NCI-H1694 (cell line): Measurements from ENCODE around the gene COL8A2.

Experiments used
- DNase-seq: peaks from one replicate; lab custom pipeline; 2025; lab: John Stamatoyannopoulos, UW

The COL8A2 gene

GRCh38 chr1:36111151-36111550 lies 13.9 kb downstream of the COL8A2 start:
- DNase-seq = no peak

- DNase-seq = no peak
These were observed 15.9 kb downstream of the COL8A2 start for GRCh38 chr1:36109041-36109679.

- DNase-seq = no peak
These were observed 16.7 kb downstream of the COL8A2 start for GRCh38 chr1:36108314-36108713.

GRCh38 chr1:36107394-36107793 lies 17.6 kb downstream of the COL8A2 start:
- DNase-seq = no peak

GRCh38 chr1:36106269-36106668 lies 18.8 kb downstream of the COL8A2 start:
- DNase-seq = no peak

- DNase-seq = no peak
These were observed 23.5 kb downstream of the COL8A2 start for GRCh38 chr1:36101546-36101945.

GRCh38 chr1:36100376-36100775 lies 24.6 kb downstream of the COL8A2 start:
- DNase-seq = no peak

GRCh38 chr1:36099681-36100341 lies 25.2 kb downstream of the COL8A2 start:
- peak; percentile 76 for DNase-seq

GRCh38 chr1:36098650-36099365 lies 26.2 kb downstream of the COL8A2 start:
- DNase-seq = no peak

GRCh38 chr1:36097693-36098585 lies 27.1 kb downstream of the COL8A2 start:
- no peak for DNase-seq

- DNase-seq = no peak
These were observed 28.3 kb downstream of the COL8A2 start for GRCh38 chr1:36096500-36097432.

- no peak for DNase-seq
These were observed 29.1 kb downstream of the COL8A2 start for GRCh38 chr1:36095760-36096405.

- DNase-seq = no peak
These were observed 30.4 kb downstream of the COL8A2 start for GRCh38 chr1:36094621-36095061.

GRCh38 chr1:36093929-36094328 lies 31.1 kb downstream of the COL8A2 start:
- peak; percentile 45 for DNase-seq

- peak; percentile 19 for DNase-seq
These were observed 31.8 kb downstream of the COL8A2 start for GRCh38 chr1:36093226-36093625.

- DNase-seq = no peak
These were observed 32.2 kb downstream of the COL8A2 start for GRCh38 chr1:36092798-36093185.

- DNase-seq = no peak
These were observed 32.7 kb downstream of the COL8A2 start for GRCh38 chr1:36092166-36092797.

GRCh38 chr1:36091698-36092097 lies 33.3 kb downstream of the COL8A2 start:
- DNase-seq = no peak

GRCh38 chr1:36091141-36091540 lies 33.9 kb downstream of the COL8A2 start:
- DNase-seq = no peak
